ENCODE measurements around the gene KIF5C.

Gene KIF5C

DNA sequence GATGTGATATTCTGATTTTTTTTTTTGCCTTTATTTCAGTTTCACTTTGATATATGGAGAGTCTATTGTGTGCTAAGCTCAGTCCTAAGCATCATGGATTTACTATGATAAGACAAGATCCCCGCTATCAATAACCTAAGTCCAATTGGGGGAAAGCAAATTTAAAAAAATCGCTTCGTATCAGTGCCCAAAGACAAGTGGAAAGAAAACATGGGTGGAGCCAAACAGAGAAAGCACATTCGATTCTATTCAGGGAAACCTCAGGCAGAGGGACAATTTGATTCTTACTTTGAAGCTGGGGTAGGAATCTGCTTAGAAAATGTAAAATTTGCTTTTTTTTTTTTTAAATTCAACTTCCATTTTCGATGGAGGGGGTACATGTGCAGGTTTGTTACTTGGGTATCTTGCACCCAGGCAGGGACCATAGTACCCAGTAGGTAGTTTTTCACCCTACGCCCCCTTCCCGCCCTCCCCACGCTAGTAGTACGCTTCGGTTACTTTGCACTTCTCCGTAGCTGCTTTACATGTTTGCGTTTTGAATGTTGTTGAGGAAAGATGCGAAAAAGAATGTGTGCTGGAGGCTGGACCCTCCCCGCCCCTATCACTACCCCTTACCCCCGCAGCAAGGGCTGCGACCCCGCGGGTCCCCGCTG lies 12.4 kb downstream of the KIF5C start:
- no peak for DNase-seq (ENCODE audit: low read depth in 2 of 2)

DNA sequence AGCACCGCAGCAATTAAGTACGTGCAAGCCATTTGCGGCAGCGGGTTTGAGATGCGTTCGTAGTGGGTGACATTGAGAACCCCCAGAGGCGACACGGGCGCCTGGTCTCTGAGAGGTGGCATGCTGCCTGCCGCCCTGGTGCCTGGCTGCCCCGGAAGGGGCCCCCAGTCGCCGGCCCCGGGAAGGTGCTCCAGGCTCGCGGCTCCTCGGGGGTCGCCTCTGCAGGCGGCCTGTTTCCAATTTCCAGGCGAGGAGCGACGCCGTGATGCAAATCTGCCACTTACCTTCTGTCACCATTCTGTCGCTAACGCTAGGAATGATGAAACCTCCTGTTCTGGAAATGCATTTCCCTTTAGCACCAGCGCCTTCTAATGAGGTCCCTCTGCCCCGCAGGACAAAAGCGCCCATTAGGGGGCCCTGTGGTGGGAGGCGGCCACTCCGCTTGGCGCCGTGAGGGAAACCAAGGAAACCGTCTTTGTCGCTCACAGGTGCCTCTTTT lies 13.0 kb downstream of the KIF5C start:
- DNase-seq (ENCODE audit: low read depth in 2 of 2) = no peak

DNA sequence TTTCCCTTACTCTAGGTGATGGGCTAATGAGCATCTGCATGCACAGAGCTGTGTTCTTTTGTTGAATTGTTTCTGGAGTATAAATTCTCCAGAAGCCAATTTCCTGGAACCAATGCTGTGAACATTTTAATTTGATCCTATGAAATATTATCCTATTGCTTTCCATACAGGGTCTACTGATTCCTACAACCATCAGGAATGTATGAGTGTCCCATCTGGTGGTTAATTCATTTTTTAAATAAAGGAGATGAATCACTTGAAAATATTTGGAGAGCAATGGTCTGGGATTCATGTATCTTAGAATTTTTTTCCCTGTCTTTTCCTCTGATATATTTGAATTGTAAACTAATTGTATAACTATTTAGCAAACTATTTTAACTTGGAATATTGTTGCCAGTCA lies 14.0 kb downstream of the KIF5C start:
- DNase-seq (ENCODE audit: low read depth in 2 of 2) = no peak

DNA sequence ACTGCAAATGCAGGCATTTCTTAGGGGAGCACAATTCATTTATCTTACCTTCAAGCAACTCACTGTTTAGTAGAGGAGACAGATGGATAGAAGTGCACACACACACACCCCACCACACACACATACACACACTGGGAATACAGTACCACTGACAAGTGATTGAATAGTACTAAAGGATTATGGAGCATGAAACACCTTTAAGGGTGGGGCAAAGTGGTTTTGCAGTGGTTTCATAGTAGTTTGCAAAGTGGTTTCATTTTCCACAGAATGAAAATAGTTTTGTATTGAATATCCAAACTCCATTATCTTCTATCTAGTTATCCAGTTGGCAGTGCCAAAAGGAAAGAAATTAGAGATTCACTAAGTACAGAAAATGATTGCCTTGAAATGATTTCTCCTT lies 18.9 kb downstream of the KIF5C start:
- no peak for DNase-seq (ENCODE audit: low read depth in 2 of 2)

DNA sequence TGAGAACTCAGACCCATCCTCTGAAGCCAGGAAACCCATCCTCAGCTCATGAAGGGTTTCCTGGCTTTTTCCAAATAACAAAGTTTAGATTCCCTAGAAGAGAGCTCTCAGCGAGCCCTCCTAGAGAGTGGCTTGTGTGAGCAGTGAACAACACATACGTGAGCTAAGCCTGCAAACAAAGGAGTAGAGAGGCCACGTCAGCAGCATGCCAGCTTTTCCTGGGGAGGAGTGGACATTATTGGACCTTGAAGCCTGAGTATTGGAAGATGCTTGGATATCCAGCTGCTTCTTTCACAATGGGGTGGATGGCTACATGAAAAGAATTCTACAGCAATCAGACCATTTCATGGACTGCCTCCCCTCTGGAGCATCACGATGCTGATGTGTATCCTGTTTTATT lies 21.1 kb downstream of the KIF5C start:
- no peak for DNase-seq (ENCODE audit: low read depth in 2 of 2)

DNA sequence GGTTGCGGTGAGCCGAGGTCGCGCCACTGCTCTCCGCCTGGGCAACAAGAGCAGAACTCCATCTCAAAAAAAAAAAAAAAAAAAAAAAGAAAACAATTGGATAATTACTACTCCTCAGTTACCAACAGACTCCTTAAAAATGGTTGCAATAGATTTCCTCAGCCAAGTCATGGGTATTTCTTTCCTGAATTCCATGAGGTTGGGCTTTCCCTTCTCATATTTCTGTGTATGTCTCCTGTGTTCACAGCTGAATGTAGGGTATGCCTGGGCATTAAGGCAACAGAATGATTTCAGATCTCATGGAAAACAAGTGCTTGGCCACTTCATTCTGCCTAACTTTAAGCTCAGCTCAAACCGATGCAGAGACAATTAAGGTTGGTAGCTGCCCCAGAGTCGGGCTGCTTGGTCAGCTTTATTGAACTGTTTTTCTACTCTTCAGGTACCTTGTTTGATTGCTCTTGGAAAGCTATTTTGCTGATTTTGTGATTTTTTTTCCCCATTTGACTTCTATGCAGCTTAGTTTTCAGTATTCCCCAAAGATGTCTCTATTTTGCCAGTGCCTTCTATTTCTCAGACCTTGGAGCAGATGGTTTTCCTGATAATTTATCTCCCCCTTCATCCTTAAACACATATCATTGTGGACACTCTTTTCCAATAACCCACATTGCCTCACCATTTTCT lies 24.8 kb downstream of the KIF5C start:
- no peak for DNase-seq (ENCODE audit: low read depth in 2 of 2)

DNA sequence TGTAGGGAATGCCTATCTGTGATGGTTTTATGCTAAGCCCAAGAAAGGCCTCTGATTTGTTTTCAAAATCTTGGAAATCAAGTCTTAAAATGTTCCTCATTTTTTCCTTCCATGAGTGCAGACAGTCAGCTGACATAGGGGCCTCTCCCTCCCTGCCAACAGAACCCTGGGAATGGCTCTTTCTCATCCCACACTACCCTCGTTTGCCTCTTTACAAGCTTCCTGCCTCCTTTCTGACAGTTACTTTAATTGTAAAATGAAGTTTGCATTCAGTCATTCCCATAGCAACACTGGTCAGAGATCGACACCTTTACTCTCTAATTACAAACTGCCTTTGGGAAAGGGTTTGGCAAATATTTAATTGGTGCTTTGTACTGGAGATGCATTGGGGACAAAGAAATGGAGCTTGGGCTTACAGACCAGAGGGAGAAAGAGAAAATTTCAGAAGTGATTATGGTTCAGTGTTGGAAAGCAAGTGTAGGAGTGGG lies 25.4 kb downstream of the KIF5C start:
- DNase-seq (ENCODE audit: low read depth in 2 of 2) = no peak

DNA sequence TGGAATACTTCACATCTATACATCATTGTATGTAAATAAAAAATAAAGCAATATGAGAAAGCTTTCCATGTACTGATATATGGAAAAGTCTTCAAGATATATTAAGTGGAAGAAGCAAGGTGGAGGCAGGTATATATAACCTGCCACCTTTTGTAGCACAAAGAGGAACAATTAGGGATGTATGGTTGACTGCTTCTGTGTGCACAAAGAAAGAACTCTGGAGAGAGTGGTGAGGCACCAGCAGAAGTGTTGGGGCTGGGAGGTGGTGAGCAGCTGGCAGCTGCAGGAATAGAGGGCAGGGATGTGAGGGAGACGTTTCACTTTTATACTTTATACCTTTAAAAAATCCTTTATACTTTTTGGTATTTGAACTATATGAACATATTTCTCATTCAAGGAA lies 26.1 kb downstream of the KIF5C start:
- no peak for DNase-seq (ENCODE audit: low read depth in 2 of 2)

DNA sequence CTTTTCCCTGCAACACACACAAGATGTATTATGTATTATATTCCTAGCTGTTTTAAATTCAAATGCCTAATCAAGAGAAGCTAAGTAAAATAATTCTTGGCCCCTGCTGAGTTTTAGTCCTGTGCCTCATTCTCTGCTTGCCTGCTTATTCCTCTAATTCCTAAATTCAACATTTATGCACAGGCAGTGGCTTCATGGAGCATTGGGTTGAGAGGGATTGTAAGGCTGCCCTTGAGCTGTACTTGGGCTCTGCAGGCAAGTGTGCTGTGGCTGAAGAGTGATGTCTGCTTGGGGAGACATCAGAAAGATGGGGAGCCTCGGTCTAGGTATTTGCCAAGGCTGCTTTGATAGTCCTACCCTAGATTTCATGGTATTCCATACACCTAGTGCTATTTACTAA lies 27.8 kb downstream of the KIF5C start:
- no peak for DNase-seq (ENCODE audit: low read depth in 2 of 2)

DNA sequence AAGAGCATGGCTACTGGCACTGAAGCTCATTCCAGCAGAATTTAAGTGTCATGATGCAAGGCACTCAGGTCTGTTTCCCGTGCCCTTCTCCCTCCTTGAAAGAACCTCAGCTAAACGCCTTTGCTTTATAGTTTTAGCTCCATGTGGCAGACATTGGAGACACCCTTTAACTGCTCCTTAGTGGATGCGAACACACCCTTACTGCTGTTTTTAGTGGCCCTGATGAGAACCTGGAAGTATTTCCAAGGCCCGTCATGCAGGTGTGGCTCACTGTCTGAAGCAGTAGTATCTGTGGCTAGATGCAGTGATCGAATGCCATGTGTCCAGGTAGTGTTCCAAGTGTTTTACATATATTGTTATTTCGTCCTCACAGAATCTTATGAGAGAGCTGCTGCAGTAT lies 28.3 kb downstream of the KIF5C start:
- no peak for DNase-seq (ENCODE audit: low read depth in 2 of 2)

DNA sequence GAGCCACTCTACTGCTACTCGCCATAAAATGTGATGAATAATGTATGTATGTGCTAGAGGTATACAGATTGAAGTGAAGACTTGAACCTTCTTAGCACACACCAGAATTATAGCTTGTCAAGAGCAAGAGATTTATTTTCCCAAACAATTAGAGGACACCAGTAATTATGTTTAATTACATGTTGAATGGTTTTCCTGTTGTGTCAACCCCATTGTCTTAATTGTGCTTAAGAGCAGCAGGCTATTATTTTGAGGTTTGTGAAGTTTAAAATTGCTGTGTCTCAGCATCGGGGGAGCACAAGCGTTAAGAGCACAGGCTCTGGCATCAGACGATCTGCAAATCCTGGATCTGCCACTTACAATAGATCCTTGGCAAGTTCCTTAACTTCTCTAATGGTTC lies 29.0 kb downstream of the KIF5C start:
- DNase-seq (ENCODE audit: low read depth in 2 of 2) = no peak

DNA sequence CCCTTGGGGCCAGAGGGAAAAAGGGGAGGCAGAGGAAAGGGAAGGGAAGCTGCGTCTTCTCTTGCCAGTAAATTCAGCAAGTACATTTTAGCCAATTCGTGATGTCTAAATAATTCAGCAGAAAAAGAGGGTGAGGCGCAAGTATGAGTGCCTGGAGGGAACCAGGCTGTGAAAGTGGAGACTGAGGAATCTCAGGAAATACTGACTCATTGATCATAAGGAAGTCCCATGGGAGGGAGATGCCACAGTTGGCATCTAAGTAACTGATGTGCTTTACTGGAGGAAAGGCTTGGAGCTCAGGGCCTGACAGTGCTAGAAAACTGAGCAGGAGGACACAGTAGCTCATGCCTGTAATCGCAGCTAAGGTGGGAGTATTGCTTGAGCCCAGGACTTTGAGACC lies 31.1 kb downstream of the KIF5C start:
- no peak for DNase-seq (ENCODE audit: low read depth in 2 of 2)

DNA sequence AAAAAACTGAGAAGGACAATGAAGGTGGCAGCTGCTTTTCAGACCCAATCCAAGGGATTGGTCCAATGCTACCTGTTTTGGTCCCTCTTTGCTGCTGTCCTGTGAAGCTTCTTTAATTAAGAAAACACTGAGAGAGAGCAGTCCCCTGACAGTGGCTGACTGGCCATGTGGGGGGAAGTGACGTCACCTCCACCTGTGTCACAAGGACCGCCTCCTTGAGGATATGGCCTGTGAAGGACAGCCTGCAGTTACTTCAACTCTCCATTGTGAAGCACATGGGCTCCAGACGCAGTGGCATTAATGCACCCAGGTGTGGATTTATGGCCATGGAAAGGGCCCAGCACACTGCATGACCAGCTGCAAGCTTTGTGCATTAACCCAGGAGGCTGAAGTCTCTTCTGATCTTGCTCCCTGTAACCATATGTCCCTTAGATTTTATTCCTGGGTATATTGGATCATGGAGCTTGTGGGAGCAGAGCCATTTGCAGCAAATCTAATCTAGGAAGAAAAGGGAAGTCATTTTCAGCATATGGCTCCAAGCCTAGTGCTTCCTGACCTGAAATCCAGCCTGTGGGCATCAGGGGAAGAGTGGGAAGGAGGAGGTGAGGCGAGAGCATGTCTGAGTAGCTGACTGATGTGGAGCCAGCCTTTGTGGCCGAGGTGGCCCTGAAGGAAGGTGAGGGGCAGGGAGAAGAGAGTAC lies 32.2 kb downstream of the KIF5C start:
- DNase-seq (ENCODE audit: low read depth in 2 of 2) = no peak

DNA sequence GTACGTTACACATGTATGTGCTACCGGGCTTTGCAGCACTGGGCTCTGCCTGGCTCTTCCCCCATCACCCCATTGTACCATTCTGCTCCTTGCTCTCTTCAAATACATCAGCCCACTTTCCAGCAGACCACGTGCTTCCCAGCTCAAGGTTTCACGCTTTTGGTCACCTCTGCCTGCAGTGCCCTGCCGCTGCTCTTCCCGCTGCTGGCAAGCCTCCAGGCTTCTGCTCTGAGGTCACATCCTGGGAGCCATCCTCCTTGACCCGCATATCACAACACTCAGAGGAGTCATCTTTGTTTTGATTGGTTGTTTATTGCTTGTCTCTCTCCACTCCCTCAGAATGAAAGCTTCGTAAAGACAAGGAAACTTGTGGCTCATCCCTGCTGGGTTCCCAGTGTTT lies 34.1 kb downstream of the KIF5C start:
- DNase-seq (ENCODE audit: low read depth in 2 of 2) = no peak

DNA sequence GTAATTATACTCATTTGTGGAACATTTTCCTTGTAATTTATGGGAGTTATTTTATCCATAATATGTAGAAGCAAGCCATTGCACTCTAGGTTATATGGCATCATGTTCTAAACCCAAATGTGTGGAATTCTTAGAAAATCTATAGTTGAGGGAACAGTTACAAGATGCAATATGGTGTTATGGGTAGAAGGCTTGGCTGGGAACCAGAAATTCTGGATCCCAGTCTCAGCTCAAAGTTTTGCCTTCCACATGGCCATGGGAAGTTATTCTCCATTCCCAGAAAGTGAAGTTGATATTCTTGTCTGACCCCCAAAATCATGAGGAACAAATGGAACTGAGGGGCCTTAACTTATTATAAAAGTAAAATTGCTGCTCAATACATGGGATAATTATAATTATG lies 38.0 kb downstream of the KIF5C start:
- no peak for DNase-seq (ENCODE audit: low read depth in 2 of 2)

DNA sequence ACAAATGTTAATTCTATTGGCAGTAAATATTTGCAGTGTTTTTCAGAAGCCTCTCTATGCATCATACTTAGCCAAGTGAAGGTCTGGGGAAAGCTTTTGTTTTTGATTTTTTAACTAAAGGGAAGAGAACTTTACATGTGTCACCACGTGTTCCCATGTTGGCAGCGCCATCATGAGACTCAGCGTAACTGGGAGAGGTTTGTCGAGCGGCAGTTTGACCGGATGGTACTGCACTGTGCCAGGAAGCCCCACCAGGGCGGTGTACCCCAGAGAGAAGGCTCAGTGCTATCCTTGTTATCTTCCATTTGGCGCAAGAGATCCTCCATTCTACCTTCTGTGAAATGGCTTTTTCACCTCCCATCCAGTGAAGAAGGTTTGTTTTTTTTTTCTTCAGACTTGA lies 38.5 kb downstream of the KIF5C start:
- DNase-seq (ENCODE audit: low read depth in 2 of 2) = no peak

DNA sequence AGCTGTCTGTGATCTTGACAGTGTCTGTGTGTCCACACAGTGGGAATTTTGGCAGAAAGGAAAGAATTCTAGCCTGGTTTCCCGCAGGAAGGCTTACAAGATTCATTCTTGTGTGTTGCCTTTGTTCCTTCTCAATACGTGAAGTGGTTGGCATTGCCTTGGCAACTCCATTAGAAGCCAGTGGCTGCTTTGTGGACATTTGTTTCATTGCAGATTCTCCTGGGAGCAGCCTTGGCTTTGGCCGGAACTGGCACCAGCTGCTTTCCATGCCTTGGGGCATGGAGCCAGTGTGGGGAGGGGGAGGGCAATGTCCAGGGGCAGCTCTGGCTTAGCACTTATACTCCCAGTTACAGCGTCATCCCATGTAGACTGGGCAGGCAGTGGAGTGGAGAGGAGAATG lies 39.4 kb downstream of the KIF5C start:
- no peak for DNase-seq (ENCODE audit: low read depth in 2 of 2)

DNA sequence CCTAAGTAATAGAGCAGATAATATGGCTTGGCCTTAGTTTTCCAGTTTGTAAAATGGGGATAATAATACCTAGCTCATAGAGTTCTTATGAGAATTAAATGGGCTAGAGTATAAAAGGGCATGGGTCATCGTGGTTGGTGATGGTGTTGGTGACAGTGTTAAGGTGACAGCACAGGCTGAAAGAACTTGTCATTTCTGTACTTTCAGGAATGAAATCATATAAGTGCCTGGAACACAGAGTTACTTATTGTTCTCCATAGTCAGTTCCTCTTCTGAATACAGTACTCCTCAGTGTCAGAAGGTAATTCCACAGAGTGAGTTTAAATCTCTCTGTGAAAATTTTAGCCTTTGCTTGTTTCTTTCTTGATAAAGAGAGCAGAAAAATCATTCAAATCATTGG lies 42.4 kb downstream of the KIF5C start:
- no peak for DNase-seq (ENCODE audit: low read depth in 2 of 2)

DNA sequence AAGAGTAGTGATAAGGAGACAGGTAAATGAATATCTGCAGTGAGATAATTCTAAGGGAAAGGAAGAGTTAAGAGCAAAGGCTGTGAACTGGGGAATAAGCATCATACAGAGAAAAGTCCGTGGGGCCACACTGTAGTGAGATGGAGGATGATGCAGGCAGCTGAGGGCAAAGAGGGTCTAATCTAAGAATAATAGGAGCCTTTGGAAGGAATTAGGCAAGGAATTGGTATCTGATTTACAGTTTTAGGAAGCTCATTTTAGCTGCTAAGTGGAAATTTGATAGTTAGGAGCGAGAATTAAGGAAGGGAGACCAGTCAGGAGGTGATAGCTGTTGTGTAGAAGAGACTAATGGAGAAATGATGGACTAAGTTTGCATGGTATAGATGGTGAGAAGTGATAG lies 43.5 kb downstream of the KIF5C start:
- no peak for DNase-seq (ENCODE audit: low read depth in 2 of 2)

DNA sequence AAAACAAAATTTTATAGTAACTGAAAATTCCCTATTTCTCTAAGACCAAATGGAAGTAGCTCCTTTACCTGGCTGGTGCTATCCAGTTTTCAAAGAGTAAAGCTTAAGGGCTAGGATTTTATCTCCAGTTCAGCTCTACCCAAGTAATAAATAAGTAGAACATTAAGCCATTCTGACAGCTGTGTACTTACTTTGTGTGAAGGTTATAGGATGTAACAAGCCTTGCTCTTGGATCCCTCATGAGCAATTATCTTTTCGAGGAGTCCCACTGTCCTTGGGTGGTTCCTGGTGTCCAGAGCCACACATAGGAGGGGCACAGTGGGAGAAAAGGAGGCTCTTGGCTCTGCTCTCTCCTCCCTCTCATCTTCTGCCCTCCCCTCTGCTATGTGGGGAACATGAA lies 45.5 kb downstream of the KIF5C start:
- no peak for DNase-seq (ENCODE audit: low read depth in 2 of 2)

DNA sequence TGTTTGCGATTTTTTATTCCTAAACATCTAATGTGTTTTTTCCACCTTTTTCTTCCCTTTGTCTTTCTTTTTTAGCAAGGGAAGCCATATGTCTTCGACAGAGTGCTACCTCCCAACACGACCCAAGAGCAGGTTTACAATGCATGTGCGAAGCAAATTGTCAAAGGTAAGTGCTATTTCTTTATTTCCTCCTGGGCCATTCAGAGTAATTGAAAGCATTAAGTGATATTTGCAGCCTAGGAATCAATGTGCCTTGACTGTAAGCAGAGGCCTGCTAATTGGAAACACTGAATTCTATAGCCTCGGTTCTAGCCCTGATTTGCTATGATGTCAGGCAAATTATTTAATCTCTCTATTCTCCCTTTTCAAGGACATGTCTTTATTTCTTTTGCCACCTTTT lies 47.0 kb downstream of the KIF5C start:
- DNase-seq (ENCODE audit: low read depth in 2 of 2) = no peak

DNA sequence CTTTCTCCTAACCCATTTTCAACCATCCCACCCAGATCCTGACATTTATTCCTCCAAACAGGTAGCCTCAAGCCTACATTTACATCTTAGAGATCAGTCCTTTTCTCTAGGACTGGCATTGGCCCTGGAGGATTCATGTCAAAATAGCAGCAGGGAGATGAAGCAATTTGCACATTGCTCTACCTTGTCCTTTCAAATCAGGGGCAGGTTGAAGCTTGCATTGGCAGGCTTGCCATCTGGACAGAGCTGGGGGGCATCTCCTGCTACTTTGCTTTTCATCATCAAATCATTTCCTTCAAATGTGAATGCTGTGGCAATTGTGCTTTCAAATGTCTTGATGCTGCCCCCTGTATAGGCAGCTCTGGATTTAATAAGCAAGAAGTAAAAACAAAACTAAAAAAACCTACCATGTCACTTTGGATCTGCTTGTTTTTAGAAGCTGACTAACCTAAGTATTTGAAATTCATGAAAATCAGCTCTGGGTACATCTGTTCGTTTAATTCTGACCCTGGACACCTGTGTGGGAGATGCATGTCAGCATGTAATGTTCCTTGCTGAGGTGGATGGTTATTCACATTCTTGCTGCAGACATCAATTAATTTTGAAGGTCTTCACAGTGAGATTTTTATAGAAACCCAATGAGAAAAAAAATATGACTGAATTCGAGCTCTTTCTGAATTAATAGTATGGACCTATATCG lies 47.9 kb downstream of the KIF5C start:
- DNase-seq (ENCODE audit: low read depth in 2 of 2) = no peak

Measured in stimulated activated CD4-positive, alpha-beta T cell treated with anti-CD3 and anti-CD28 coated beads, Interleukin-12 subunit alpha, Interleukin-12 subunit beta, amount 100 ng/mL, for 24 hours (primary cell).